Fibroblast of the conjunctiva (primary cell): ENCODE measurements around the gene TXNDC11.
A peak's percentile ranks its signal among the peaks of the same experiment; 100 is the strongest.
"Not testable (repeated sequence)": the region's sequence is repeated elsewhere in the genome, so short reads cannot be mapped to it uniquely, and the experiment has no call there.

Experiments
- DNase-seq: peaks from one replicate; pipeline ENCODE4 v3.0.0-alpha.2; 2010; ENCODE audit warnings: low read depth

TXNDC11 gene, protein sequence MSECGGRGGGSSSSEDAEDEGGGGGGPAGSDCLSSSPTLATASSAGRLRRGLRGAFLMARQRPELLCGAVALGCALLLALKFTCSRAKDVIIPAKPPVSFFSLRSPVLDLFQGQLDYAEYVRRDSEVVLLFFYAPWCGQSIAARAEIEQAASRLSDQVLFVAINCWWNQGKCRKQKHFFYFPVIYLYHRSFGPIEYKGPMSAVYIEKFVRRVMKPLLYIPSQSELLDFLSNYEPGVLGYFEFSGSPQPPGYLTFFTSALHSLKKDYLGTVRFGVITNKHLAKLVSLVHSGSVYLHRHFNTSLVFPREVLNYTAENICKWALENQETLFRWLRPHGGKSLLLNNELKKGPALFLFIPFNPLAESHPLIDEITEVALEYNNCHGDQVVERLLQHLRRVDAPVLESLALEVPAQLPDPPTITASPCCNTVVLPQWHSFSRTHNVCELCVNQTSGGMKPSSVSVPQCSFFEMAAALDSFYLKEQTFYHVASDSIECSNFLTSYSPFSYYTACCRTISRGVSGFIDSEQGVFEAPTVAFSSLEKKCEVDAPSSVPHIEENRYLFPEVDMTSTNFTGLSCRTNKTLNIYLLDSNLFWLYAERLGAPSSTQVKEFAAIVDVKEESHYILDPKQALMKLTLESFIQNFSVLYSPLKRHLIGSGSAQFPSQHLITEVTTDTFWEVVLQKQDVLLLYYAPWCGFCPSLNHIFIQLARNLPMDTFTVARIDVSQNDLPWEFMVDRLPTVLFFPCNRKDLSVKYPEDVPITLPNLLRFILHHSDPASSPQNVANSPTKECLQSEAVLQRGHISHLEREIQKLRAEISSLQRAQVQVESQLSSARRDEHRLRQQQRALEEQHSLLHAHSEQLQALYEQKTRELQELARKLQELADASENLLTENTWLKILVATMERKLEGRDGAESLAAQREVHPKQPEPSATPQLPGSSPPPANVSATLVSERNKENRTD

DNA sequence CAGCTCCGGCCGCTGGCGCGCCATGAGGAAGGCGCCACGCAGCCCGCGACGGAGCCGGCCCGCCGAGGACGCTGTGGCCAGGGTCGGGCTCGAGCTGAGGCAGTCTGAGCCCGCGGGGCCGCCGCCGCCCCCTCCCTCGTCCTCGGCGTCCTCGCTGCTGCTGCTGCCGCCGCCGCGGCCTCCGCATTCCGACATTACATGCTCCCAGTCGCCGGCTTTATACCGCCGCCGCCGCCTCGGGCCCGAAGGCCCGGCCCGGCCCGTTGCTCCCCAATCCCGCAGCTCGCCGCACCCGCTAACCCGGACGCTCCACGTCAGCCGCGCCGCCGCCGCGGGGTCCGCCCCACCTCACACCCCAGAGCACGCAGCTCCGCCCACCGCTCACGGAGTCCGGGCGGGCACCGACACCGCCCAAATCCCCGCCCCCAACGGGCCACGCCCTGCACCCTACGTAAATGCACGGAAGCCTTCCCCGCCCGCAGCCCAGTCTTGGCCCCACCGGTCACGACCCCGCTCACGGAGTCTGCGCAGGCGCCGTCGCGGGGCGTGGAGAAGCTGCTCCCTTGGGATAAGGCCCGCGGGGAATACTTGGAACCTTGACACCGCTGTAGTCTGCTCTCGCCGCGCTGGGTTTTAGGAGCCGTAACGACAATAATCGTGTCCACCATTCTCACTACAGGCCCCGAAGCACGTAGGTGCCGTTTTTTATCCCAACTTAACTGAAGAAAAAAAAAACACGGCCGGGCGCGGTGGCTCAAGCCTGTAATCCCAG is at the start of gene TXNDC11:
Gene TXNDC11 (minus strand): TSS at position 322 of the 772 bp plus-strand sequence. CDS start 127 bp downstream, at position 195.
- DNase-seq: peak; percentile 97

DNA sequence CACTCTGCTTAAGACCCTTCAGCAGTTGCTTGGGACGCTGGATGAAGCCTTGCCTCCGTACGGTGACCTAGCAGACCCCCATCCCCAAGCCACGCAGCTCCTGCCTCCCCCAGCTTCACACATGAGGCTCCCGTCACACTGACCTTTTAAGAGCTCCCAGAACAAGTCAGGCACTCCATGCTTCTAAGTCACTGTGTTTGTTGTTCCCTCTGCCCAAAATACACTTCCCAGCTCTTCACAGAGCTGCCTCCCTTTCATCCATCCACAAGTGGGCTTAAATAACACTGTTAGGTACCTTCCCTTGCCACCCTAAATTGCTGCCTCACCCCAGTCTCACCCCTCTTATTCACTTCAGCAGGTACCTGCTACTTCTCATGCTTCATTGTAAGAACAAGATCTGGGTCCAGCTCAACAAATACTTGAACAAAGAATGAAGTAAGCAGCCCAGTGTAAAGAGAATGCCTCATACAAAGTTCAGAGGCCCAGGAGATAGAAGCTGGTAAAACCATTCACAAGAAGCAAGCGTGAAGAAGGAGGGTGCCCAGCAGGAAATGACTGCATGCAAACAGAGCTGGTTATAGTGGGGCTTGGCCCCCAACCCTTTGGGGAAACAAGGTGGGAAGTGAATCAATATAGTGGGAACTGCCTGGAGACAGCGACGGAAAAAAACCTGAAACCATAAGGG is 48.6 kb upstream of the TXNDC11 start:
- DNase-seq: no peak

DNA sequence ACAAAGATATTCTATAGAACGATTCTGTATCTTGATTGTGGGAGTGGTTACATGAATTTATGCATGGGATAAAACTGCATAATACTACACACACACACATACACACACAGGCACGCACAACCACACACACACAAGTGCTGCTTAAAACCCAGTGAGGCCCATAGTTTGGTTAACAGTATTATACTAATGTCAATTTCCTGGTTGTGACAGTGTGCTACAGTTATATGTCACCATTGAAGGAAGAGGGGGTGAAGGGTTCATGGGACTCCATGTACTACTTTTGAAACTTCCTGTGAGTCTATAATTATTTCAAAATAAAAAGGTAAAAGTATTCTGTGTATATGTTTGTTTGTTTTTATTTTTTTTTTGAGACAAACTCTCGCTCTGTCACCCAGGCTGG is 46.3 kb upstream of the TXNDC11 start:
- DNase-seq: no peak

DNA sequence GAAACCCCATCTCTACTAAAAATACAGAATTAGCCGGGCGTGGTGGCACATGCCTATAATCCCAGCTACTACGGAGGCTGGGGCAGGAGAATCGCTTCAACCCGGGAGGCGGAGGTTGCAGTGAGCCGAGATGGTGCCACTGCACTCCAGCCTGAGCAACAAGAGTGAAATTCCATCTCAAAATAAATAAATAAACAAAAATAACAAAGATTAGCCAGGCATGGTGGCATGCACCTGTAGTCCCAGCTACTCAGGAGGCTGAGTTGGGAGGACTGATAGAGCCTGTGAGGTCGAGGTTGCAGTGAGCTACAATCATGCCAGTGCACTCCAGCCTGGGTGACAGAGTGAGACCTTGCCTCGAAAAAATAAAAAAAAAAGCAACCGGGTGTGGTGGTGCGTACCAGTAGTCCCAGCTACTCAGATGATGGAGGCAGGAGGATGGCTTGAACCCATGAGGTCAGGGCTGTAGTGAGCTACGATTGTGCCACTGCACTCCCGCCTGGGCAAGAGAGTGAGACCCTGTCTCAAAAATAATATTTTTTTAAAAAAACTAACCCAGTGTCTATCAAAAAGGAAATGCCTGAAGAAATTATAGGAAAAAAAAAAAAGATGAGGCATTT is 42.4 kb upstream of the TXNDC11 start:
- not testable (repeated sequence) for DNase-seq

DNA sequence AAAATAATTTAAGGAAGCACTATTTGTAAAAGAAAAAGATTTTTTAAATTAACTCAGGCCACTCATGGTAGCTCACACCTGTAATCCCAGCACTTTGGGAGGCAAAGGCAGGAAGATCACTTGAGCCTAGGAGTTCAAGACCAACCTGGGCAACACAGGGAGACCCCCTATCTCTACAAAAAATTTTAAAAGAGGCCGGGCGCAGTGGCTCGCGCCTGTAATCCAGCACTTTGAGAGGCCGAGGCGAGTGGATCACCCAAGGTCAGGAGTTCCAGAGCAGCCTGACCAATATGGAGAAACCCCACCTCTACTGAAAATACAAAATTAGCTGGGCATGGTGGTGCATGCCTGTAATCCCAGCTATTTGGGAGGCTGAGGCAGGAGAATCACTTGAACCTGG is 41.7 kb upstream of the TXNDC11 start:
- not testable (repeated sequence) for DNase-seq

DNA sequence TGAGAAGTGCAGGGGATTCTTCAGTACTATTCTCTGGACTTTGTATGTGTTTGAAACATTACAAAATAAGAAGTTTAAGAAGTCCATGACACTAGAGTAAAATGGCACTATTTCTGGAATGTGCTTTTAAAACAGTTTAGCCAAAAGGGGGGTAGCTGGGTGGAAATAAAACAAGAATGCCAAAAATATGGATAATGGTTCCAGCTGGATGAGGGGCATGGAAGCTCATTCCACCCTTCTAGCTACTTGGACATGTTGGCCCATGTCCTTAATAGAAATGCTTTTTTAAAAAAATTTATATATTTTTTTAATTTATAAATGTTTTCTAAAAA is 41.3 kb upstream of the TXNDC11 start:
- DNase-seq: no peak

DNA sequence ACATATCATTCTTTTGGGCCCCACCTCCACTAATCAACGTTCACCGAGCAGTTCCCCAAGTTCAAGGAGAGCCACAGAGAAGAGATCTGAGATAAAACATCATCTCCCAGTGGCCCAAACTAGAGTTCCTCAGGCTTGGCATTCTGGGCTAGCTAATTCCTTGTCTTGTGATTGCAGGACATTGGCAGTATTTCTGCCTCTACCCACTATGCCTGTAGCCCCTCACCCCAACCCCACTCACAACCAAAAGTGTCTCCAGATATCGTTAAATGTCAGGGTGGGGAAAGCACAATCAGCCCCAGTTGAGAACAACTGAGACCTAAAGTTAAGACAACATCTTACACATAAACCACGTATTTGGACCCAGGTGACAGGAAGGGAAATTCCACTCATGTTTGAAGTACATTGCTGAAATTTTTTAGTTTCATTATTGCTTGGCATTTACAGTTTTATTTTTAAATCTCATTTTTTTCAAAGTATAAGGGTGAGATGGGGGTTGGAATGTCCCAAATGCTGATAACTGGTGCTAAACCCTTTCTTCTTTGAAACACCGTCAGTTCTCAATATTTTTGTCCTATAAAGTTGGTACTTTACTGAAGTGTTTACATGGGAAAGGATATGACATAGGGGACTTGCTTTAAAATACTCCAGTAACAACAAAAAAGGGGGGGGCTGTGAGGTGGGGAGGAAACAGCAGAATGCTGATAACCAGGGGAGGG is 40.8 kb upstream of the TXNDC11 start:
- no peak for DNase-seq

DNA sequence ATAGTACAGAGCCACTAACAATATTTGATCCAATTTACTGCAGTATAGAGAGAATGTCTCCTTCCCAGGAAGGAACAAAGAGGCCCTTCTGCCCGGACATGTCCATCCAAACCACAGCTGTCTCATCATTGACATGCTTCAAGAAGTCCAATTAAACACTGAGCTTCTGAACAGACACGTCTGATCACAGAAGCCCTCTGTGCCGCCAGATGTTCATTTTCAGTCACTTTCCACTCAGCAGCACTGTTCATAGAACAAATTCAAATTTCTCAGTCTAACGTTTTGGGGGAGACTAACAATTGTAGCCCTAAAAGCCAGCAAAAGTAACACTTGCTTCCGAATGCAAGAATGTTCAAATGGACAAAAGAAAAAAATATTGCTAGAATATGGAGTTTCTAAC is 39.1 kb upstream of the TXNDC11 start:
- DNase-seq: no peak

DNA sequence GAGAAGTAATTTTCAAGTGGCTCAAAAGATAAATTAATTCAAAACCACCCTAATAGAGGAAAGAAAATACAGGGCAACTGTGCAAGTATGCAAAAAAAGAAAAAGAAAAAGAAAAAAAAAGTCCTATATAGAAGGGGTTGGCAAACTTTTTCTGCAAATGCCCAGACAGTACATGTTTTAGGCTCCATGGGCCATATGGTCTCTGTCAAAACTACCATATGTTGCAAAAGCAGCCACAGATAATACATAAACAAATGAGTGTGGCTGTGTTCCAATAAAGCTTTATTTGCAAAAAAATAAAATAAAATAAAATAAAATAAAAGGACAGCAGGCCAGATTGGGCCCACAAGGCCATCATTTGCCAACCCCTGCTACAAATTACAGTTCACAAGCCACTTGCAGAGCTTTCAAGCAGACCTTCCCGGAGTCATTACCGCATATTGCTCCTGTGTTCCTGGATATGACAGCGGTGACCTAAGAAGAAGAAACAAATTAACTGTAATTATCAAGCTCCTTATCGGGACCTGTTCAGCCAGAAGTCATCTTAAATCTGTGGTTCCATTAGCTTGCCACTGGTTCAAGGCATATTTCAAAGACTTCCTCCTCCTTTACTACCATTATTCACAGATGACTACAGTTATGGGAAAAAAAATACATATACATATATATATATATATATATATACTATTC is 38.5 kb upstream of the TXNDC11 start:
- DNase-seq: no peak

DNA sequence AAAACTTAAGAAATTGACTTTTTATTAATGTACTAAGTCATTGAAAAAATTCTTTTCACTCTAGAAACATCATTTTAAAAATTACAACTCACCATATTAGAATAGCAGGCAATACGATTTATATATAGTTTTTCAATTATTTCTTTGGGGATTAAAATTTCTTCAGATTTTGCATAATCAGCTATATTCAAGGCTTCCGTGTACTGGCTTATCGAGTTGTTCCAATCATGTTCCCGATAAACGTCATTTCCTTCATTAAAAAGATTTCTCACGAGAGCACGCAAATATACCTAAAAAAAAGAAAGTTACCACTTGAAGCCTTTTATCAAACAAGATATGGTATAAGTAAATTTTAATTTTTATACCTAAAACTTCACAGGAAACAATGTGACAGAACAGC is 36.4 kb upstream of the TXNDC11 start:
- no peak for DNase-seq

DNA sequence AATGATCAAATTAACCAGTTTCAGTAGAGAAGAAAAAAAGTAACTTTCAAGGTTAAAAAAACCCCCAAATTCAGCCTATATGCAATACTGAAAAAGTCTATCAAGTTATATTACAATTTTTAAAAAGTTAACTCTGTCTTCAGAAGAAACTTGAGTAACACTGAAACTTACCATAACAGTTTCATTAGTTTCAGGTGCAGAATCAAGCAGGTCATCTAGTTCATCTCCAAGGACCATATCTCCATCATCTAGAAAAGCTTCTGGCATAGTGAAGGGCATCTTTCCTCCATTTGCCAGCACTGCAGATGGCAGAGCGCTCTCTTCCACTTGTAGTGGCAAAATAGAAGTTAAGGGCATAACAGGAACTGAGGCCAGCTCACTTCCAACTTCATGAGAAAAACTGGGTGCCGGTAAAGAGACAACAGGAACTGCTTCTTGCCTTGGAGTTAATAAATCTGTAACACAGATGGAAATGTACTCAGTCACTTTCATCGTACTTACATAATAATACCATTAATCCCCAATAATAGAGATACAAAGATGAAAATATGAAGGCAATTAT is 31.5 kb upstream of the TXNDC11 start:
- no peak for DNase-seq

DNA sequence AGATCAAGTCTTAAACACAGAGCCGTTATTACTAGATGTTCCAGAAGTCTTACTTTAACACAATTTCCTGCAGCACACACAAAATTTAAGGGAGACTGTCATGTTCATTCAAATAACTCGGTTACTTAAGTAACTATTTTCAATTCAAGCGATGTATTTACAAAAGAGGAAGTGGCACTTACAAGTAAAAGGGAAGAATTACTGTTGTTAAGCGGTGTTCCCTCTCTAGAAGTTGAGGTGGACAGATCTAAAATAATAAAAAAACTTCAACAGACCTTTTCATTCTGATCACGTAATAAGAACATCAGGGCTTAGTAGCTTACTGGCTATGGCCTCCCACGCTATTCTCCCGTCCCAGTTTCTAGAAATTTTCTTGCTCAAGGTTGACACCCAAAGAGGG is 26.2 kb upstream of the TXNDC11 start:
- no peak for DNase-seq

DNA sequence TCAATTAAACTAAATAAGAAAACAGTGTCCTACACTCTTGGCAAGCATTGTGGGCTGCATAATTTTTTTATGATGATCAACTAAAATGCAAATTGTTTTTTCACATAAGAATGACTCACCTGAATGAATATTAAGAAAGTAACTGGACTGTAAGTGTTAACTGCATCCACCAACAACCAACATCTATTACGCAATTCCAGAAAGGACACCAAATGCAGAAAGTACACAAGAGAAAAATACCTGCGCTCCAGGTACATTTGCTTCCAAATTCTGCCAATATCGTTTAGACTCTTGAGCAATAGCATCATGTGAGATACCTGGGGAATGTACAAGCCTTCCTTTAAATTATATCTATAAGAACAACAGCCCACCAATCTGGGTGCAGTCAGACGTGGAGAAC is 19.8 kb upstream of the TXNDC11 start:
- DNase-seq: no peak

DNA sequence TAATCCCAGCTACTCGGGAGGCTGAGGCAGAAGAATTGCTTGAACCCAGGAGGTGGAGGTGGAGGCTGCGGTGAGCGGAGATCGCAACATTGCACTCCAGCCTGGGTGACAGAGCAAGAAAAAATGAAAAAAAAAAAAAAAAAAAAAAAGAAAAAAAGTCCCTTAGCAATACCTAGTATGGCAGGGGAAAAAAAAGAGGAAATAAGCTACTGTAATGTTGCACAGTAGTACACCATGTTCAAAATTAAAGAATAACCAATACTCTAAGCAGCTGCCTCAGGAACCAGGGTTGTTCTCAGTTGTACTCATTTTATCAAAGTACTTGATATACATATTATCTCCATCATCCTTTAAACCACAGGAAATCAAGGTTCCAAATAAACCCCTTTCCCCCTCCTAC is 17.3 kb upstream of the TXNDC11 start:
- DNase-seq: no peak

DNA sequence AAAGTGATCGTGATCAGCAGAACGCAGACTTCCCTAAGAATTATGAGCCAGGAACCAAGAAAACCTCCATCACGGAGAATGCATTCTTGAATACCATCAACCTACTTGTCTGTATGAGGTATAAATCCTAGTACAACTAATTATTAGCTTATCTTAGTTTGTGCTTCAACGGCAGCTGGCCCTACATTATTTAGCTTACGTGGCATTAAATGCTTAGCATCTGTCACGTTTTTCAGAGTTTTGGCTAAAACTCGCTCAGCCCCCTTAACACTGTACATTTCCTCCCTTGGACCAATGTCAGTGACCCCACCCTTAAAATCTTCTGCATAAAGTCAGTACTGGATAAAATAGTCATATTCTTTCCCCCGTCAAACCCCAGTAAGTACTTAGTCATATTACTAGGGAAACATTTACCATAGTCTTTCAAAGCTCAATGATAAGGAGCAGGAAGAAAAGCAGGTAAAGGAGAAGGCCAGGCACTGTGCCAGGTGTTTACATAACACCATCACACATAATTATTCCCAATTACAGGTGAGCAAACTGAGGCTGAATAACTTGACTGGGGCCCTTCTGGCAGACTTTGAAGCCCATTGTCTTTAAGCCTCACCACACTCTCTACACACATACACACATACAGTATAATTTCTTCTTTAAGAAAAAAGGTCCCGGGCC is 16.6 kb upstream of the TXNDC11 start:
- no peak for DNase-seq

DNA sequence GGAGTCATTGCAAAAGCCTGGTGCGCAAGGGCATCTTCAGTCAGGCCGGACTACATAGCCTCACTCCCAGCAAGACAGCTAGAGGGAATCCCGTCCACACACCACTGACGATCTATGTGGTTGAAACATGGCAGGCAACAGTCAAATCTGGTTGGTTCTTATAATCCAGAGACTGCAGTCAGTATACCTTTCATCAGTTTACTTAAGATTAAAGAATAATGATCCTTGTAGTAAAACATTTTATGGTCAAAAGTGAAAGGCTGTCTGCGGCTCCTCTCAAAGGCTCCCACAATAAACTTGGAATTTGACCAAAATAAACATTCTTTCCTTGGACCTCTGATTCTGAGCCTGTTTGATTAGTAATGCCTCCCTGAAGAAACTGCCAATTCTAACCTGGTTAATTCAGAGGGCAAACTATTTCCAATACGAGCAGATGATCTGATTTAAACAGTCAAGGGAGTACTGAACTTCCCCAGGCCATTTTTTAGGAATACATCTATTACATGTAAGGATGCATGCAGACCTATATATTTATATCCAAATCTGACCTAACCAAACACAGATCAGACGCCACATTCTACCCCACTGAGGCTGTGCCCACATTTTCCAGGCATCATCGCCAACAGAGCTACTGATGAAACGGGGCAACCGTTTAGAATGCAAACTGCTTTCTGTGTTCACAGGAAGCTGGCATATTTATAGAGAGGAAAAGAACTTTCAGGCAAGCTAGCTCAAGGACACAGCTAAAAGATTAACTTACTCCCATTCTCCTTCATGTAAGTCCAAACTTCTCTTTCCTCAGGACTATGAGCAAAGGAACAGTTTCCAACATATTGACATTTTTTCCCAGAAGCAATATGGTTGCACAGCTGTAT is 15.3 kb upstream of the TXNDC11 start:
- no peak for DNase-seq

DNA sequence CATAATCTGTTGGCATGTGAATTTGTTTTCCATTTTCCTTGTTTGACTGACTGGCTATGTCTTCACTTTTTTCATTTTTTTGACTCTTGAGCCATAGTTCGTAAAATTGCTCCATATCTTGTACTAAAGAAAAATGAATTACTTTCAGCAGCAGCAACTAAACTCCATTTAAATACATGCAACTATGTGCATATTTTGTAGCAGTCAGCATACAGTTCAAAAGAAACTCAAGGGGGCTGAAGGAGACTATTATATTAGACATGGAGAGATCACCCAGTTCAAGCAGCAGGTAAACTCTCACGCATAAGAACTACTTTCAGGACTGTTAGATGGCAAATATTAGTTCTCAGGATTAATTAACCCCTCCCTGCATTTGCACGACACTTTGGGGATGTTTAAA is 13.6 kb upstream of the TXNDC11 start:
- DNase-seq: no peak
